Hepatic stellate cell (primary cell): ENCODE measurements around the gene FAM72B.
"Not testable (repeated sequence)": the region's sequence is repeated elsewhere in the genome, so short reads cannot be mapped to it uniquely, and the experiment has no call there.

Experiments used
- DNase-seq: peaks from one replicate; pipeline ENCODE4 v3.0.0; 2011; ENCODE audit warnings: low spot score

The FAM72B gene

GRCh38 chr1:121152788-121153187 lies 31.4 kb downstream of the FAM72B start:
- not testable (repeated sequence) for DNase-seq

- not testable (repeated sequence) for DNase-seq
These were observed 32.8 kb downstream of the FAM72B start for GRCh38 chr1:121151294-121151693.

GRCh38 chr1:121148489-121149190 lies 35.5 kb downstream of the FAM72B start:
- not testable (repeated sequence) for DNase-seq

- DNase-seq, result not testable (repeated sequence)
These were observed 43.7 kb downstream of the FAM72B start for GRCh38 chr1:121140393-121140792.

GRCh38 chr1:121131494-121131893 lies 52.6 kb downstream of the FAM72B start:
- not testable (repeated sequence) for DNase-seq

- not testable (repeated sequence) for DNase-seq
These were observed 65.7 kb downstream of the FAM72B start for GRCh38 chr1:121118480-121118824.
